HAP-1 (cell line): ENCODE data around the gene CENPC.
"Not testable (repeated sequence)": the region's sequence is repeated elsewhere in the genome, so short reads cannot be mapped to it uniquely, and the experiment has no call there.

Experiments used
- DNase-seq, 2 experiments: peaks; one replicate each; pipeline ENCODE4 v3.0.0-alpha.2; 2016 to 2020; ENCODE audit warnings: low spot score in 2 of 2
- H3K27me3 ChIP-seq: fragments of 250-450 bp; sonication (Bioruptor Pico); 2 replicates; pipeline ENCODE4 v1.5.1; 2020; ENCODE audit warnings: low read depth, mild to moderate bottlenecking, moderate library complexity
- H3K36me3 ChIP-seq: fragments of 250-450 bp; sonication (Bioruptor Pico); replicated peaks from 2 replicates; pipeline ENCODE4 v1.5.1; 2020; ENCODE audit warnings: mild to moderate bottlenecking
- H3K4me1 ChIP-seq: fragments of 250-450 bp; sonication (Bioruptor Pico); 2 replicates; pipeline ENCODE4 v1.5.1; 2020; ENCODE audit warnings: mild to moderate bottlenecking
- H3K4me3 ChIP-seq: fragments of 250-450 bp; sonication (Bioruptor Pico); 2 replicates; pipeline ENCODE4 v1.5.1; 2020; ENCODE audit warnings: mild to moderate bottlenecking, moderate library complexity
- H3K9me3 ChIP-seq: fragments of 250-450 bp; sonication (Bioruptor Pico); 2 replicates; pipeline ENCODE4 v1.5.1; 2020; ENCODE audit warnings: mild to moderate bottlenecking, moderate library complexity
- in situ Hi-C: fragments of 300-500 bp; cut with MboI; formaldehyde crosslinking; loops from 3 replicates; pipeline ENCODE4 v1.14.3; 2020; ENCODE audit warnings: low sequenced_read_pairs, inconsistent platforms, mixed read lengths

The CENPC gene

DNA sequence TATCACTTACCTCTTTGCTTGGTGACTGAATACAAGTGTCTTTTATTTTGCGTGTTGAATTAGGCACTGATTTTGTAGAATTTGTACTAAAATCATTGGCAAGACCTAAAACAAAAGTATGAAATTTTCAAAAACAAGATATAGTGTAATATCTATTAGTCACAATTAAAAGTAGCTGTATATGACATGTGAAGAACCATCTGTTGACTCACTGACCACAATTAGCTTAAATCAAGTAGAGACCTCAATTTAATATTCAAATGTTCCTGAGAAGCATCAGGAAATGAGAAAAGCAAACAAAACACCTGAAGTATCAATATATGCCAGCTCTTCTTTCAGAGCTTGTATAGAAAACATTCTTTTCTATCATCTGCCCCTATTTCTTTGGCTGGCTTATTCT lies 5.5 kb downstream of the CENPC start:
- Histone ChIP-seq H3K9me3 (no peaks in the 10 kb centered on the region), H3K4me3 (no peak overlapping the region), H3K4me1 (peaks cover 4% of the 10 kb centered on the region), H3K36me3 (peaks cover 37% of the 10 kb centered on the region), H3K27me3 (no peaks in the 10 kb centered on the region)
- in situ Hi-C loops, result no loop called here
- no peak for DNase-seq

DNA sequence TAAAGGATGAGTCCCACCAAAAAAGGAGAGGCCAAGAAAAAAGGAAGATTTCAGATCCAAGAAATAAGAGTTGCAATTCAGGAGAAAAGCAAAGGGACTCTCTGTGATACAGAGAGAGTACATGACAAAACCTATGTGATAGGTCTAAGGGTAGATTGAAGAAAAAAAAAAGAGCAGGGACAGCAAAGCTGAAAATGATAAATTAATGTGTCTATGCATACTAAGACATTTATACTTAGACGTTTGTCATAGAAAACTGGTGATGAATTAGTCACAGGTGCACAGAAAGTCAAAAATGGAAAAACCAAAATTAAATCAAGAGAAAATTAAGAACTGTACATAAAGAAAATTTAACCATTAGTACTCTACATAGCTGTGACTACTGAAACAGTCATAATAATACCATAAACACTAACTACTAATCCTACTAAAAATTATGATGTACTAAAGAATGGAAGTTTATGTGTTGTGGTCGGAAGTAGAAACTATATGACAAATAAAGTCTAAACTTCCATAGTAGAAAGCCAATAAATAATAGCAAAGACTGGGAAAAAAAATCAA lies 9.9 kb downstream of the CENPC start:
- no peak overlapping the region for H3K4me3 ChIP-seq
- in situ Hi-C loops, result no loop called here
- no peaks in the 10 kb centered on the region for H3K4me1 ChIP-seq
- DNase-seq, result no peak
- no peaks in the 10 kb centered on the region for H3K9me3 ChIP-seq
- peaks cover 54% of the 10 kb centered on the region for H3K36me3 ChIP-seq
- no peaks in the 10 kb centered on the region for H3K27me3 ChIP-seq

DNA sequence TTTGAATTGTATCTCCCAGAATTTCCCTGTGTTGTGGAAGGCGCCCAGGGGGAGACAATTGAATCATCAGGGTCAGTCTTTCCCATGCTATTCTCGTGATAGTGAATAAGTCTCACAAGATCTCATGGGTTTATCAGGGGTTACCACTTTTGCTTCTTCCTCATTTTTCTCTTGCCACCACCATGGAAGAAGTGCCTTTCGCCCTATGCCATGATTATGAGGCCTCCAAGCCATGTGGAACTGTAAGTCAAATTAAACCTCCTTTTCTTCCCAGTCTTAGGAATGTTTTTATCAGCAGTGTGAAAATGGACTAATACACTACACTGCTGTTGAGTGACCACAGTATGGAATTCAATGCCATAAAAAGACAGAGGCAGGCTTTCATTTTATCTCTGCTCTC lies 12.2 kb downstream of the CENPC start:
- in situ Hi-C loops, result no loop called here
- no peak for DNase-seq
- Histone ChIP-seq H3K4me3 (no peak overlapping the region), H3K4me1 (no peaks in the 10 kb centered on the region), H3K36me3 (peaks cover 47% of the 10 kb centered on the region), H3K27me3 (no peaks in the 10 kb centered on the region), H3K9me3 (no peaks in the 10 kb centered on the region)

DNA sequence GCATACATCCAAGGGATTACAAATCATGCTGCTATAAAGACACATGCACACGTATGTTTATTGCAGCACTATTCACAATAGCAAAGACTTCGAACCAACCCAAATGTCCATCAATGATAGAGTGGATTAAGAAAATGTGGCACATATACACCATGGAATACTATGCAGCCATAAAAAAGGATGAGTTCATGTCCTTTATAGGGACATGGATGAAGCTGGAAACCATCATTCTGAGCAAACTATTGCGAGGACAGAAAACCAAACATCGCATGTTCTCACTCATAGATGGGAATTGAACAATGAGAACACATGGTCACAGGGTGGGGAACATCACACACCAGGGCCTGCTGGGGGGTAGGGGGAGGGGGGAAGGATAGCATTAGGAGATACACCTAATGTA lies 12.9 kb downstream of the CENPC start:
- peaks cover 41% of the 10 kb centered on the region for H3K36me3 ChIP-seq
- in situ Hi-C loops, H3K4me3 ChIP-seq, H3K9me3 ChIP-seq, H3K27me3 ChIP-seq, H3K4me1 ChIP-seq, DNase-seq: not testable (repeated sequence)

DNA sequence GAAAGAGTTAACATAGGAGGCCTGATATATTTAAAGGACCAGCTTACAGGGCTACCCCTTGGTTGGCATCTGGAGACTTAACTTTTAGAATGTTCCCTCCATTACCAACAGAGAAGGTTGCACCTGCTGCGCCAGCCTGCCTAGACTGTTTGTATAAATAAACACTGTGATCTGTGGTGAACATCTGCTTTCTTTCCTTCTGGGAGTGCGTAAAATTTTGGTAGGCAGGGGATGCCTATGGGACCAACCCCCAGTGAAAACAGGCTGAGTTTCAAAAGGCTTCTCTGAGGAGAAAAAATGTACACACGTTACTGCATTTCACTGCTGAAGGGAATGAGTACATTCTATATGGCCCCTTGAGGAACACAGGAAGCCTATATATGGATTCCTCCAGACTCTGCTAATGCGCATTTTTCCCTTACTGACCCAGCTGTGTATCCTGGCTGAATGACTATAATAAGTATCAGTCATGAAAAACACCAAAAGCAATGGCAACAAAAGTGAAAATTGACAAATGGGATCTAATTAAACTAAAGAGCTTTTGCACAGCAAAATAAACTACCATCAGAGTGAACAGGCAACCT lies 13.8 kb downstream of the CENPC start:
- Histone ChIP-seq H3K9me3 (no peaks in the 10 kb centered on the region), H3K36me3 (peaks cover 36% of the 10 kb centered on the region), H3K4me1 (no peaks in the 10 kb centered on the region), H3K27me3 (no peaks in the 10 kb centered on the region), H3K4me3 (no peak overlapping the region)
- in situ Hi-C loops, result no loop called here
- peak in 1 of 2 experiments; percentile 9 for DNase-seq

DNA sequence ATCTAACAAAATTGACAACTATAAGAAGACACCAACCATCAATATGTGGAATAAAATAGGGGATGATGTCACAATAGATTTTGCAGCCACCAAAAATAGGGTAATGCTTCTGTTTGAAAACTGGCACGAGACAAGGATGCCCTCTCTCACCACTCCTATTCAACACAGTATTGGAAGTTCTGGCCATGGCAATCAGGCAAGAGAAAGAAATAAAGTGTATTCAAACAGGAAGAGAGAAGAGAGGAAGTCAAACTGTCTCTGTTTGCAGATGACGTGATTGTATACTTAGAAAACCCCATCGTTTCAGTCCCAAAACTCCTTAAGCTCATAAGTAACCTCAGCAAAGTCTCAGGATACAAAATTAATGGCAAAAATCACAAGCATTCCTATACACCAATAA lies 21.2 kb downstream of the CENPC start:
- H3K4me1 ChIP-seq, H3K4me3 ChIP-seq, H3K9me3 ChIP-seq, H3K36me3 ChIP-seq, in situ Hi-C loops, H3K27me3 ChIP-seq, DNase-seq: not testable (repeated sequence)

DNA sequence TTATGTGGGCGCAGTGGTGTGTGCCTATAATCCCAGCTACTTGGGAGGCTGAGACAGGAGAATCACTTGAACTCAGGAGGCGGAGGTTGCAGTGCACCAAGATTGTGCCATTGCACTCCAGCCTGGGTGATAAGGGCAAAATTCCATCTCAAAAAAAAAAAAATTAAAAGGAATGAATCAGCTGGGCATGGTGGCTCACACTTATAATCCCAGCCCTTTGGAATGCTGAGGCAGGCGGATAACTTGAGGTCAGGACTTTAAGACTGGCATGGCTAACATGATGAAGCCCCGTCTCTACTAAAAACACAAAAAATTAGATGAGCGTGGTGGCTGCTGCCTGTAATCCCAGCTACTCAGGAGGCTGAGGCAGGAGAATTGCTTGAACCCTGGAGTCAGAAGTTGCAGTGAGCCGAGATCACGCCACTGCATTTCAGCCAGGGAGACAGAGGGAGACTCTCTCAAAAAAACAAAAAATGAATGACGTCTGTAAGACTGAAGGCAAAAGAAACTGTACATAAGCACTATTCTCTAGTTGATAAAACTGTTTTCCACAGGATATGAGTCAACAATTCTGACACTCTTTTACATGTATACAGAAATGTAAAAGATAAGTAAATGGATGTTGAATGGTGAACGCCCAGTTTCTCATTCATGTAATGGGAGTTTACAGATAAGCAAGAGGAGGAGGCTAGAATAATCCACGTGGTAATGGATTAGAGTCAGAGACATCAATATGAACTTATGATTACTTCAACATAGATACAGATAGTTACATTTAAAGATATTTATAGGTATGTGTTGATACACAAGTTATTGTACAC lies 22.2 kb downstream of the CENPC start:
- no peaks in the 10 kb centered on the region for H3K4me1 ChIP-seq
- in situ Hi-C loops, result no loop called here
- no peaks in the 10 kb centered on the region for H3K27me3 ChIP-seq
- H3K4me3 ChIP-seq, result no peak overlapping the region
- no peak for DNase-seq
- no peaks in the 10 kb centered on the region for H3K9me3 ChIP-seq
- peaks cover 7% of the 10 kb centered on the region for H3K36me3 ChIP-seq

DNA sequence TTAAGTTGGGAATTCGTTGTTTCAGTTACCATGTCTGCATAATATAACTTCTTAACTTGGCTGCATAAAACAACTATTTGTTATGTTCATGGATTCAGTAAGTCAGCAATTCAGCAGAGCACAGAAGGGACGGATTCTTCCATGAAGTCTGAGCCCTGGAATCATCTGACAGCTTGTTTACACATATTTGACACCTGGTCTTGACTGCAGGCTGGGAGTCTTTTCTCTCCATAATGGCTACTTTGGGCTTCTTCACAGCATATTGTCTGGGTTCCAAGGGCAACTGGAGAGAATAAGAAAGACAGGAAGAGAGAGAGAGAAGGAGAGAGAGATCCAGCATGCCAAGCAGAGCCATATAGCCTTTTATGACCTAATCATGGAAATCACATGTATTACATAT lies 23.1 kb downstream of the CENPC start:
- Histone ChIP-seq H3K4me3 (no peak overlapping the region), H3K27me3 (no peaks in the 10 kb centered on the region), H3K9me3 (no peaks in the 10 kb centered on the region), H3K4me1 (no peaks in the 10 kb centered on the region), H3K36me3 (peaks cover 11% of the 10 kb centered on the region)
- in situ Hi-C loops, result no loop called here
- DNase-seq, result no peak

DNA sequence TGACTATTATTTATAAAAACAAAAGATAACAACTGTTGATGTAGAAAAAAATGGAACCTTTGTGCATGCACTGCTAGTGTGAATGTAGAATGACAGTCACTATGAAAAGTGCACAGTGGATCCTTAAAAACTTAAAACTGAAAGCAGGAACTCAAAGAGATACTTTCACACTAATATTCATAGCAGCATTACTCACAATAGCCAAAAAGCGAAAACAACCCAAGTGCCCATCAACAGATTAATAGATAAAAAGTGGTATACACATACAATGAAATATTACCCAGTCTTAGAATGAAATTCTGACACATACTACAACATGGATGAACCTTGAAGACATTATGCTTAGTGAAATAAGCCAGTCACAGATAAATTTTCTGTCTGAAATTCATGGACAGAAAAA lies 23.8 kb downstream of the CENPC start:
- Histone ChIP-seq H3K9me3 (no peaks in the 10 kb centered on the region), H3K27me3 (no peaks in the 10 kb centered on the region), H3K36me3 (peaks cover 11% of the 10 kb centered on the region), H3K4me3 (no peak overlapping the region), H3K4me1 (no peaks in the 10 kb centered on the region)
- in situ Hi-C loops, result no loop called here
- no peak for DNase-seq

DNA sequence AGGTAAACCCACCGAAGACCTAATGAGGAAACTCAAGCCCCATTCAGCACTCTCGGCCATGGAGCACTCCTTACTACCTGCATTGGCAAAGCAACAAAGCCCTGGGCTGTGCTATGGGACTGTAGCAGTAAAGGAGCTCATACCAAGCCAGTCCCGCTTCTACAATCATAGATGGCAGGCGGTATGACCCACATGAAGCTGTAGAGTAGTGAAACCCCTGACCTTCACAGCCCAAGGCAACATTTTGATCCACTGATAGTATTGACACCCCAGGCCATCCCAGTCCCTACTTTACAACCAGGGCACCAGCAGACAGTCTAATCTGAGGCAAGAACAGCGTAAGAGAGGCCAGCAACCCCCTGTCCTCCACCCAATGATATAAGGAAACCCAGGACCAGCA lies 25.2 kb downstream of the CENPC start:
- peaks cover 17% of the 10 kb centered on the region for H3K36me3 ChIP-seq
- in situ Hi-C loops, result no loop called here
- no peak overlapping the region for H3K4me3 ChIP-seq
- no peak for DNase-seq
- H3K9me3 ChIP-seq, result no peaks in the 10 kb centered on the region
- no peaks in the 10 kb centered on the region for H3K27me3 ChIP-seq
- H3K4me1 ChIP-seq, result no peaks in the 10 kb centered on the region

DNA sequence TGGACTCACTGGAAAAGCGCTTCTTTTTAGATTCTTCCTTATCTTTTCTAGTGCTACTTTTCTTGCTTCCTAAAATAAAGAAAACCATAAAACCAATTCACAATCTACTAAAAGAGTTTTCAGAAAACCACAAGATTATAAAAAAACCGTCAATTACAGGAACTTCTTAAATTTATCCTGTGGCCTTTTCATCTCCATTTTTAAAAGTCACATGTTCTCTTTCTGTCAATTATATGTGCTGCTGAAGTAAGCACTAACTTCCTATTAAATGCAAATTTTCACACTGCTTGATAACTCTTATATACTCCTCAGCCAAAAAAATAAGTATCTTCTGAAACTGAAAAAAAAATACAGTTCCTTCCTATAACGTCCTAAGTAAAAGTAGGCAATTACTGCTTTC lies 32.8 kb downstream of the CENPC start:
- H3K36me3 ChIP-seq, result peaks cover 23% of the 10 kb centered on the region
- H3K27me3 ChIP-seq, result no peaks in the 10 kb centered on the region
- in situ Hi-C loops, result no loop called here
- no peaks in the 10 kb centered on the region for H3K9me3 ChIP-seq
- H3K4me3 ChIP-seq, result no peak overlapping the region
- no peaks in the 10 kb centered on the region for H3K4me1 ChIP-seq
- DNase-seq, result no peak

DNA sequence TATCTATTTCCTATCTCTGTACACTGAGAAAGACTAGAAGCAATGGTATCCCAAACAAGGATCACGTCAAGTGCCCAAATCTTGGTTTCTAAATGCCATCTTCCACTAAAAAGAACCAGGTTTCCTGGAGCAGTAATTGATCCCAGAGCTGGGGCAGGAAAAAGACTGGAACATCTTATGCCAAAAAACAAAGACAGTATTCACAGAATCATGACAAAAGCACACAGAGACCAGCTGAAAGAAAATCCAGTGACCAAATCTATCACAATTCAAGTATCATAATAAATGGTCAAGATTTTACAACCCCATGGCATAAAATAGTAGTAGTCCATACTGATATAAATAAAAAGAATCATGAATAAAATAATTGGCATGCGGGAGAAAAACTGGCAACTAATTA lies 44.9 kb downstream of the CENPC start:
- Histone ChIP-seq H3K27me3 (no peaks in the 10 kb centered on the region), H3K4me1 (no peaks in the 10 kb centered on the region), H3K36me3 (peaks cover 9% of the 10 kb centered on the region), H3K9me3 (no peaks in the 10 kb centered on the region), H3K4me3 (no peak overlapping the region)
- no peak for DNase-seq
- in situ Hi-C loops, result no loop called here

DNA sequence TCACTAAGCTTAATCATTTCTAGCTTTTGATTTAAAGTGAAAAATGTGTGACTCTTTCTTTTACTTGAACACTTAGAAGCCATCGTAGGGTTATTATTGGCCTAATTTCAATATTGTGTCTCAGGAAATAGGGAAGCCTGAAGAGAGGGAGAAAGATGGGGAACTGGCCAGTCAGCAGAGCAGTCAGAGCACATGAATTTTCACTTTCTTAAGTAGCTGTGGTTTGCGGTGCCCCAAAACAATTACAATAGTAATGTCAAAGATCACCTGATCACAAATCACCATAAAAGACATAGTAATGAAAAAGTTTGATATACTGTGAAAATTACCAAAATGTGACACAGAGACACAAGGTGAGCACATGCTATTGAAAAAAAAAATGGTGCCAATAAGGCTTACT lies 45.5 kb downstream of the CENPC start:
- H3K36me3 ChIP-seq, result peaks cover 5% of the 10 kb centered on the region
- H3K4me3 ChIP-seq, result no peak overlapping the region
- H3K9me3 ChIP-seq, result no peaks in the 10 kb centered on the region
- no peaks in the 10 kb centered on the region for H3K27me3 ChIP-seq
- H3K4me1 ChIP-seq, result no peaks in the 10 kb centered on the region
- in situ Hi-C loops, result no loop called here
- no peak for DNase-seq

DNA sequence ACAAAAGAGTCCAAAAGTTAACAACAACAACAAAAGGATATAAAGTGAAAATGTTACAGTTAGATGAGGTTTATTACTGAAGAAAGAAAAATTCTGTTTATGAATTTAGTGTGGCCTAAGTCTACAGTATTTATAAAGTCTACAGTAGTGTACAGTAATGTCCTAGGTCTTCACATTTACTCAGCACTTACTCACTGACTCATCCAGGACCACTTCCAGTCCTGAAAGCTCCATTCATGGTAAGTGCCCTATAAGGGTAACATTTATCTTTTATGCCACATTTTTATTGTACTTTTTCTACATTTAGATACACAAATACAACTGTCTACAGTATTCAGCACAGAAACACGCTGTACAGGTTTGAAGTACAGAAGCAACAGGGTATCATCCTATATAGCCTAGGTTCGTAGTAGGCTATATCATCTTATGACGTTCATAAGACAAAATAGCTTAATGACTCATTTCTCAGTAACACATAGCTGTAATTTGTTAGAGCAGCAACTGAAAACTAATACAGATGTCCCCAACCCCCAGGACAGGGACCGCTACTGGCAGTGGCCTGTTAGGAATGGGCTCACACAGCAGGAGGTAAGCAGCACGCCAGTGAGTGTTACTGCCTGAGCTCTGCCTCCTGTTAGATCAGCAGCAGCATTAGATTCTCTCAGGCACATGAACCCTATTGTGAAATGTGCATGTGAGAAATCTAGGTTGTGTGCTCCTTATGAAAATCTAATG lies 61.3 kb downstream of the CENPC start:
- in situ Hi-C loops, result no loop called here
- no peak for DNase-seq
- H3K36me3 ChIP-seq, result peaks cover 19% of the 10 kb centered on the region

More for the DNA sequence above, 61.3 kb downstream of the CENPC start:
- Histone ChIP-seq H3K4me1 (peaks cover under 1% of the 10 kb centered on the region; the same call in 1 of the 2 replicates), H3K9me3 (no peaks in the 10 kb centered on the region), H3K27me3 (no peaks in the 10 kb centered on the region), H3K4me3 (no peak overlapping the region)
